Testis (tissue), 2 donors: Measurements from ENCODE around the gene ACER3.

Experiments
- CTCF ChIP-seq, 3 experiments: fragments of 450-650 bp in 2 of 3; fragments of 200-600 bp in 1 of 3; sonication (generic) in 1 of 3; IDR thresholded peaks; one replicate each; pipeline ENCODE4 v1.5.1; 2016 to 2019; ENCODE audit warnings: antibody characterized with exemption in 3 of 3, mild to moderate bottlenecking in 2 of 3, moderate library complexity in 1 of 3
- POLR2A ChIP-seq: fragments of 450-650 bp; IDR thresholded peaks from one replicate; pipeline ENCODE4 v1.6.1; 2017; ENCODE audit warnings: antibody characterized with exemption, mild to moderate bottlenecking, moderate library complexity

GRCh38 chr11:76901144-76901543, 40.4 kb downstream of the ACER3 start:
- TF ChIP-seq CTCF (IDR thresholded peaks at IDR 0.05) (no peak), POLR2A (no peak)
